ENCODE measurements around the gene SMDT1. TPM values are rescaled to one million over a fixed set of nuclear protein-coding genes. Genes with fewer than 3 reads are reported as not detected.
"Not testable (repeated sequence)": the region's sequence is repeated elsewhere in the genome, so short reads cannot be mapped to it uniquely, and the experiment has no call there.

Gene SMDT1
- total and polyA plus RNA-seq, 8 donors = 50.9 to 119 (median 58.1) TPM

- H3K27me3 ChIP-seq = no peaks in the 10 kb centered on the region
- no peak for ATAC-seq
- TF ChIP-seq, protein P1, sequence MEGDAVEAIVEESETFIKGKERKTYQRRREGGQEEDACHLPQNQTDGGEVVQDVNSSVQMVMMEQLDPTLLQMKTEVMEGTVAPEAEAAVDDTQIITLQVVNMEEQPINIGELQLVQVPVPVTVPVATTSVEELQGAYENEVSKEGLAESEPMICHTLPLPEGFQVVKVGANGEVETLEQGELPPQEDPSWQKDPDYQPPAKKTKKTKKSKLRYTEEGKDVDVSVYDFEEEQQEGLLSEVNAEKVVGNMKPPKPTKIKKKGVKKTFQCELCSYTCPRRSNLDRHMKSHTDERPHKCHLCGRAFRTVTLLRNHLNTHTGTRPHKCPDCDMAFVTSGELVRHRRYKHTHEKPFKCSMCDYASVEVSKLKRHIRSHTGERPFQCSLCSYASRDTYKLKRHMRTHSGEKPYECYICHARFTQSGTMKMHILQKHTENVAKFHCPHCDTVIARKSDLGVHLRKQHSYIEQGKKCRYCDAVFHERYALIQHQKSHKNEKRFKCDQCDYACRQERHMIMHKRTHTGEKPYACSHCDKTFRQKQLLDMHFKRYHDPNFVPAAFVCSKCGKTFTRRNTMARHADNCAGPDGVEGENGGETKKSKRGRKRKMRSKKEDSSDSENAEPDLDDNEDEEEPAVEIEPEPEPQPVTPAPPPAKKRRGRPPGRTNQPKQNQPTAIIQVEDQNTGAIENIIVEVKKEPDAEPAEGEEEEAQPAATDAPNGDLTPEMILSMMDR (IDR thresholded peaks at IDR 0.05) = no peak
- H3K9me3 ChIP-seq = no peaks in the 10 kb centered on the region
- no peak for DNase-seq
- H3K36me3 ChIP-seq = no peaks in the 10 kb centered on the region
- no peak overlapping the region for H3K4me3 ChIP-seq
- no peak for FAIRE-seq
- intact Hi-C loops (cut with DNase I) = no loop called here
- 94 to 96% methylated on average over 3 of the region's 3 CpGs for WGBS, 2 donors
- H3K4me1 ChIP-seq = no peaks in the 10 kb centered on the region
- H3K27ac ChIP-seq = no peak overlapping the region
Measured at GRCh38 chr22:42101199-42101598, 21.7 kb downstream of the SMDT1 start.

DNA sequence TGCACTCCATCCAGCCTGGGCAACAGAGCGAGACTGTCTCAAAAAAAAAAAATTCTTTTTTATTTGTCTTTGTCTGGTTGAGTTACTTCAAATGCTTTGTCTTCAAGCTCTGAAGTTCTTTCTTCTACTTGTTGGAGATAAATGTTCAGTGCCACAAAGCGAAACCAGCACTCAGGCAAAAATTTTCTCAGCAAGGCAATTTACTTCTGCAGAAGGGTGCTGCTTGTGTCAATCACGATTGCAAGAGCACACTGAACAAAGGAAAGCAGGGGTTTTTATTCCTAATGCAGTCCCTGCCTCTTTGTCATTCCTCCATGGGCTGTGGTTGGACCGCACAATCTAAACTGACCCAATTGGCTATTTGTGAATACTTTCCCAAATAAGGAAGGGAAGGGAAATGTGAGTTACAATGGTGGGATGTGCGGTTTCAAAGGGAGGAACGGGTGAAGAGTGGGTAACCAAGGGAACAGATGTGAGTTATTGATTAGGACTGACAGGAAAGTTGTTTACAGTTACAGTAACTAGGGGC is 24.9 kb downstream of the SMDT1 start:
- DNase-seq; H3K36me3 ChIP-seq; H3K27ac ChIP-seq; ATAC-seq; H3K4me1 ChIP-seq; H3K4me3 ChIP-seq; H3K9me3 ChIP-seq; FAIRE-seq; intact Hi-C loops (cut with DNase I); H3K27me3 ChIP-seq: not testable (repeated sequence)
- 88% methylated on average over 6 of the region's 6 CpGs for WGBS, 2 donors

GRCh38 chr22:42108848-42109247 is 29.3 kb downstream of the SMDT1 start:
- H3K27me3 ChIP-seq = no peaks in the 10 kb centered on the region
- WGBS, 2 donors = 86 to 88% methylated on average over 18 of the region's 18 CpGs
- H3K9me3 ChIP-seq = no peaks in the 10 kb centered on the region
- TF ChIP-seq, protein P1 (IDR thresholded peaks at IDR 0.05) = no peak
- H3K27ac ChIP-seq = no peak overlapping the region
- ATAC-seq = no peak
- no peaks in the 10 kb centered on the region for H3K36me3 ChIP-seq
- no peak overlapping the region for H3K4me3 ChIP-seq
- no peak for FAIRE-seq
- intact Hi-C loops (cut with DNase I) = no loop called here
- H3K4me1 ChIP-seq = no peaks in the 10 kb centered on the region
- no peak for DNase-seq

DNA sequence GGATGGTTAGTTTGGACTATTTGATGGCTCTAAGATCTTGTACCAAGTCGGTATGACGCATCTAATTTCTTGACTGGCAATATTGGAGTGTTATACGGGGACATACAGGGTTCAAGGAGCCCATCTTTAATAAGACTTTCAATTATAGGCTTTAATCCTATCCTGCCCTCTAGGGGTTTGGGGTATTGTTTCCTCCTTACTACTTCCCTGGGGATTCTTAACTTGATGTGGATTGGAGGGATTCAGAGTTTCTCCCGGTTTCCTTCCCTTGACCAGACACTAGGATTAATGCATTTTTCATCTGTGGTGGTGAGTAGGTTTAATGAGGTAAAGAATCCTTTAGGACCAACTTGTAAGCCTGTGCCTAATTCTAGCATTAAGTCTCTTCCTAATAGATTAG is 32.3 kb downstream of the SMDT1 start:
- ATAC-seq (no peak), FAIRE-seq (no peak), DNase-seq (no peak)
- Histone ChIP-seq H3K9me3 (no peaks in the 10 kb centered on the region), H3K27me3 (no peaks in the 10 kb centered on the region), H3K36me3 (no peaks in the 10 kb centered on the region), H3K4me3 (no peak overlapping the region), H3K27ac (no peak overlapping the region), H3K4me1 (no peaks in the 10 kb centered on the region)
- 56 to 91% methylated on average over 4 of the region's 4 CpGs for WGBS, 2 donors
- TF ChIP-seq, protein P1 (IDR thresholded peaks at IDR 0.05) = no peak
- intact Hi-C loops (cut with DNase I) = no loop called here

DNA sequence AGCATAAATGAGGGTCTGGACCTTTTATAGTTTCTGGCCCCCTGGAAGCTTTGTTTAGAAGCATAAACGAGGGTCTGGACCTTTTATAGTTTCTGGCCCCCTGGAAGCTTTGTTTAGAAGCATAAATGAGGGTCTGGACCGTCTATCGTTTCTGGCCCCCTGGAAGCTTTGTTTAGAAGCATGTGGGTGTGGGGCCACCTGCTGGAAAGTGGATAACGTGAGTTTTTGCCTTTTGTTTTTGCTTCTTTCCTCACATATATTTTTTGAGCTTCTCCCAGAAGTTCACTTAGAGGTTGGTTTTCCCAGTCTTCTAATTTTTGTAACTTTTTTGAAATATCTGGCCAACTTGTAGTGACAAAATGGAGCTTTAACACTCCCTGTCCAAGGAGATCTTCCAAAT is 33.3 kb downstream of the SMDT1 start:
- H3K27me3 ChIP-seq; H3K9me3 ChIP-seq; DNase-seq; H3K27ac ChIP-seq; ATAC-seq; intact Hi-C loops (cut with DNase I); FAIRE-seq; H3K36me3 ChIP-seq; H3K4me3 ChIP-seq; H3K4me1 ChIP-seq: not testable (repeated sequence)
- 11 to 14% methylated on average over 4 of the region's 4 CpGs for WGBS, 2 donors

- intact Hi-C loops (cut with DNase I) = no loop called here
- Histone ChIP-seq H3K9me3 (no peaks in the 10 kb centered on the region), H3K27ac (no peak overlapping the region), H3K36me3 (no peaks in the 10 kb centered on the region), H3K4me3 (no peak overlapping the region), H3K27me3 (no peaks in the 10 kb centered on the region), H3K4me1 (no peaks in the 10 kb centered on the region)
- DNase-seq = peak in 1 of 6 donors; percentile 42
- 73 to 82% methylated on average over 7 of the region's 7 CpGs for WGBS, 2 donors
- peak in 3 of 4 donors; percentile 47 to 69 (median 69) for ATAC-seq
- no peak for FAIRE-seq
- TF ChIP-seq, protein P1 (IDR thresholded peaks at IDR 0.05) = peak in 2 of 4 donors; percentile 14 to 21
Measured at GRCh38 chr22:42114721-42115120, 35.2 kb downstream of the SMDT1 start.

- H3K36me3 ChIP-seq; DNase-seq; H3K4me1 ChIP-seq; H3K27me3 ChIP-seq; H3K4me3 ChIP-seq; H3K9me3 ChIP-seq; H3K27ac ChIP-seq; FAIRE-seq; ATAC-seq; intact Hi-C loops (cut with DNase I): not testable (repeated sequence)
- WGBS, 2 donors = 68 to 70% methylated on average over 6 of the region's 6 CpGs
Measured at GRCh38 chr22:42115420-42115830, 35.9 kb downstream of the SMDT1 start.
